GM12878 (cell line): ENCODE measurements around the gene PRDM9. TPM values are rescaled to one million over a fixed set of nuclear protein-coding genes. Genes with fewer than 3 reads are reported as not detected.

Experiments used
- ATAC-seq: fragments of 200-7000 bp; cut with Tn5 transposase; 3 replicates; pipeline ENCODE4 v1.9.1; 2020; ENCODE audit warnings: mild to moderate bottlenecking, moderate library complexity
- BruUV-seq: library from RNA; stranded (reverse); fragments of 400-500 nt; replicated peaks from 2 replicates; lab custom pipeline; 2021; lab: Mats Ljungman, UMichigan
- CTCF ChIA-PET: fragments of 300-600 bp; sonication (Branson Sonifier 250); formaldehyde crosslinking; extraction: SDS; loops from one replicate; lab custom pipeline; 2021; ENCODE audit warnings: inconsistent platforms; lab: Yijun Ruan, JAX
- POLR2A ChIA-PET: fragments of 350-600 bp; formaldehyde crosslinking; extraction: SDS; loops from one replicate; lab custom pipeline; 2021; ENCODE audit warnings: inconsistent platforms; lab: Charles Lee
- RAD21 ChIA-PET: fragments of 300-600 bp; sonication (Branson Sonifier 250); formaldehyde crosslinking; loops from one replicate; lab custom pipeline; 2023; ENCODE audit warnings: antibody characterized with exemption; ENCODE audit not compliant: unreplicated experiment; lab: Charles Lee
- SMC1A ChIA-PET: fragments of 300-600 bp; sonication (Branson Sonifier 250); formaldehyde crosslinking; loops from one replicate; lab custom pipeline; 2023; ENCODE audit not compliant: unreplicated experiment, uncharacterized antibody; lab: Charles Lee
- DNase-seq: peaks from one replicate; pipeline ENCODE4 v3.0.0-alpha.2; 2011; ENCODE audit warnings: low read depth, low spot score
- FAIRE-seq: peaks from 3 replicates; lab custom pipeline; 2011; peaks lifted over from hg19 to GRCh38; lab: Jason Lieb, UNC
- H2AFZ ChIP-seq: 2 replicates; pipeline ENCODE4 v1.6.0; 2011; ENCODE audit warnings: low read depth, low read length, control low read depth; ENCODE audit not compliant: control insufficient read depth
- H3K27ac ChIP-seq: 2 replicates; pipeline ENCODE4 v1.5.1; 2011; ENCODE audit warnings: control low read depth; ENCODE audit not compliant: control insufficient read depth, insufficient read depth
- H3K27me3 ChIP-seq, 2 experiments: replicated peaks in 1 of 2; 2 replicates each; pipeline versions ENCODE4 v1.6.0 to v1.6.1; 2011; ENCODE audit warnings: low read length in 1 of 2; ENCODE audit not compliant: control insufficient read depth in 2 of 2, insufficient read depth in 2 of 2
- H3K36me3 ChIP-seq, 2 experiments: 2 replicates each; pipeline ENCODE4 v1.5.1; 2011; ENCODE audit warnings: low read length in 1 of 2; ENCODE audit not compliant: control insufficient read depth in 2 of 2, insufficient read depth in 2 of 2
- H3K4me1 ChIP-seq: 2 replicates; pipeline ENCODE4 v1.6.1; 2011; ENCODE audit warnings: mild to moderate bottlenecking, low read length, moderate library complexity, mixed read lengths; ENCODE audit not compliant: control insufficient read depth, insufficient read depth
- H3K4me2 ChIP-seq: 2 replicates; pipeline ENCODE4 v1.6.0; 2011; ENCODE audit warnings: control low read depth; ENCODE audit not compliant: control insufficient read depth, insufficient read depth
- H3K4me3 ChIP-seq: fragments of 200-600 bp; sonication (generic); 2 replicates; pipeline ENCODE4 v1.5.1; 2016
- H3K79me2 ChIP-seq: 2 replicates; pipeline ENCODE4 v1.6.0; 2011; ENCODE audit warnings: low read length; ENCODE audit not compliant: control insufficient read depth, insufficient read depth
- H3K9ac ChIP-seq: 2 replicates; pipeline ENCODE4 v1.8.0; 2011; ENCODE audit warnings: low read length, control low read depth, mixed read lengths; ENCODE audit not compliant: control insufficient read depth, insufficient read depth
- H3K9me3 ChIP-seq: replicated peaks from 3 replicates; pipeline ENCODE4 v1.5.1; 2011; ENCODE audit warnings: mild to moderate bottlenecking, low read length; ENCODE audit not compliant: control insufficient read depth, insufficient read depth
- H4K20me1 ChIP-seq: 2 replicates; pipeline ENCODE4 v1.6.0; 2011; ENCODE audit not compliant: control insufficient read depth, insufficient read depth
- BCLAF1 ChIP-seq: fragments of 450-650 bp; IDR thresholded peaks from 2 replicates; pipeline ENCODE4 v1.6.1; 2017; ENCODE audit warnings: antibody characterized with exemption, mild to moderate bottlenecking, moderate library complexity
- CEBPB ChIP-seq, 2 experiments: fragments of 150-350 bp in 1 of 2; IDR thresholded peaks; 2 replicates each; pipeline ENCODE4 v1.6.1; 2012 to 2014; ENCODE audit warnings: low read depth in 2 of 2, low read length in 2 of 2, borderline replicate concordance in 1 of 2, inconsistent platforms in 1 of 2
- CHD1 ChIP-seq: IDR thresholded peaks from 2 replicates; pipeline ENCODE4 v1.6.1; 2012; ENCODE audit warnings: low read depth, low read length, improper control_type of control experiment
- GATAD2B ChIP-seq: fragments of 450-650 bp; conservative IDR thresholded peaks from 2 replicates; pipeline ENCODE4 v1.6.1; 2017; ENCODE audit warnings: low read depth, mild to moderate bottlenecking, moderate library complexity
- MAX ChIP-seq: IDR thresholded peaks from 2 replicates; pipeline ENCODE4 v1.6.1; 2012; ENCODE audit warnings: low read depth, low read length, improper control_type of control experiment
- MEF2A ChIP-seq: IDR thresholded peaks from 2 replicates; pipeline ENCODE4 v1.6.1; 2011; ENCODE audit warnings: low read depth, mild to moderate bottlenecking, low read length, moderate library complexity; ENCODE audit not compliant: insufficient read depth
- MYC ChIP-seq: IDR thresholded peaks from 2 replicates; pipeline ENCODE4 v1.6.1; 2011; ENCODE audit warnings: mild to moderate bottlenecking, low read length, moderate library complexity, inconsistent platforms; ENCODE audit not compliant: insufficient read depth, insufficient replicate concordance, insufficient read length, severe bottlenecking
- NBN ChIP-seq: fragments of 450-650 bp; IDR thresholded peaks from 2 replicates; pipeline ENCODE4 v1.6.1; 2016
- NFIC ChIP-seq: IDR thresholded peaks from 2 replicates; pipeline ENCODE4 v1.6.1; 2012; ENCODE audit warnings: low read depth, mild to moderate bottlenecking, inconsistent platforms, low read length, moderate library complexity
- NKRF ChIP-seq: fragments of 450-650 bp; conservative IDR thresholded peaks from 2 replicates; pipeline ENCODE4 v1.6.1; 2017; ENCODE audit warnings: mild to moderate bottlenecking, moderate library complexity
- NR2F1 ChIP-seq: fragments of 450-650 bp; conservative IDR thresholded peaks from 2 replicates; pipeline ENCODE4 v1.6.1; 2017; ENCODE audit warnings: mild to moderate bottlenecking
- NRF1 ChIP-seq: conservative IDR thresholded peaks from 2 replicates; pipeline ENCODE4 v1.6.1; 2011; ENCODE audit warnings: mild to moderate bottlenecking, low read depth, low read length, improper control_type of control experiment
- PAX5 ChIP-seq: IDR thresholded peaks from 2 replicates; pipeline ENCODE4 v1.6.1; 2011; ENCODE audit warnings: low read depth, low read length, borderline replicate concordance
- PBX3 ChIP-seq: IDR thresholded peaks from 2 replicates; pipeline ENCODE4 v1.6.1; 2011; ENCODE audit warnings: mild to moderate bottlenecking, low read depth, low read length, moderate library complexity; ENCODE audit not compliant: insufficient replicate concordance
- SREBF2 ChIP-seq: IDR thresholded peaks from 2 replicates; pipeline ENCODE4 v1.6.1; 2012; ENCODE audit warnings: mild to moderate bottlenecking, low read length
- STAT3 ChIP-seq: IDR thresholded peaks from 2 replicates; pipeline ENCODE4 v1.6.1; 2011; ENCODE audit warnings: low read depth, low read length, improper control_type of control experiment
- TAF1 ChIP-seq: IDR thresholded peaks from 2 replicates; pipeline ENCODE4 v1.6.1; 2011; ENCODE audit warnings: mild to moderate bottlenecking, low read depth, low read length, borderline replicate concordance
- TCF3 ChIP-seq: IDR thresholded peaks from 2 replicates; pipeline ENCODE4 v1.6.1; 2012; ENCODE audit warnings: low read depth, mild to moderate bottlenecking, low read length, borderline replicate concordance; ENCODE audit not compliant: insufficient read depth
- YBX1 ChIP-seq: fragments of 450-650 bp; IDR thresholded peaks from 2 replicates; pipeline ENCODE4 v1.6.1; 2016; ENCODE audit warnings: antibody characterized with exemption
- YY1 ChIP-seq: IDR thresholded peaks from 2 replicates; pipeline ENCODE4 v1.6.1; 2011; ENCODE audit warnings: low read depth, mild to moderate bottlenecking, low read length
- WGBS: methylation state at CpG from one replicate; pipeline ENCODE4 v1.1.6; 2016; ENCODE audit warnings: low lambda C conversion rate; ENCODE audit not compliant: insufficient replicate concordance, insufficient coverage; ENCODE audit errors: missing lambda C conversion rate; 5-methylcytosine and 5-hydroxymethylcytosine counted together
- in situ Hi-C: fragments of 300-500 bp; cut with MboI; formaldehyde crosslinking; loops from 9 replicates; pipeline ENCODE4 v1.14.3; 2018; ENCODE audit warnings: mixed read lengths
- intact Hi-C: fragments of 100-400 bp; cut with micrococcal nuclease; formaldehyde crosslinking; loops from one replicate; pipeline ENCODE4 v1.14.2; 2022; ENCODE audit not compliant: unreplicated experiment
- polyA plus RNA-seq, 11 experiments: library from polyadenylated mRNA; depleted of rRNA in 4 of 11; unstranded in 6 of 11; stranded (reverse) in 5 of 11; fragments of >200 nt; fragmentation: Nextera tagmentation in 4 of 11; fragmentation: Illumina TruSeq in 1 of 11; extraction: Ambion mirVana in 4 of 11; extraction: Trizol in 1 of 11; gene quantifications; 1 replicate in 1 of 11; 2 replicates in 10 of 11; pipeline versions ENCODE4 v1.2.1 to v1.2.3, GENCODE V29; 2011 to 2016; ENCODE audit warnings: inconsistent platforms in 2 of 11, missing spikeins in 2 of 11, low read depth in 1 of 11
- total RNA-seq, 4 experiments: library from RNA; depleted of rRNA in 3 of 4; stranded (reverse); fragments of >200 nt in 3 of 4; fragmentation: Illumina TruSeq in 1 of 4; extraction: Trizol in 1 of 4; gene quantifications; 2 replicates each; pipeline versions ENCODE4 v1.2.1 to v1.2.3, GENCODE V29; 2013 to 2021

The PRDM9 gene
- total and polyA plus RNA-seq, 10 of the 15 experiments (the other 5 are each of a cell fraction or from before 2014, with no cell fraction given): not detected

GRCh38 chr5:23494558-23494957, 12.9 kb upstream of the PRDM9 start:
- H3K27ac ChIP-seq: no peak overlapping the region
- ATAC-seq: no peak
- TF ChIP-seq BCLAF1: no peak
- no peak for TF ChIP-seq CEBPB (IDR thresholded peaks at IDR 0.05; ENCODE audit: borderline replicate concordance in 1 of 2, low read depth in 2 of 2, low read length in 2 of 2)
- TF ChIP-seq PAX5: no peak
- TF ChIP-seq TAF1: no peak
- no peak for TF ChIP-seq NRF1
- TF ChIP-seq MAX: no peak
- no peak for TF ChIP-seq MEF2A
- TF ChIP-seq NR2F1: no peak
- no peak for TF ChIP-seq STAT3
- TF ChIP-seq NBN: no peak
- TF ChIP-seq YBX1: no peak
- no peak for TF ChIP-seq TCF3
- no peak for TF ChIP-seq MYC
- TF ChIP-seq YY1: no peak
- TF ChIP-seq PBX3: no peak
- no peak for TF ChIP-seq SREBF2
- no peak for TF ChIP-seq CHD1
- no peak for TF ChIP-seq GATAD2B
- TF ChIP-seq NFIC: no peak
- TF ChIP-seq NKRF: no peak
- H4K20me1 ChIP-seq: no peaks in the 10 kb centered on the region
- ChIA-PET CTCF (no interaction called here), RAD21 (no interaction called here), SMC1A (interaction anchor here (1.9 kb wide), 1 partner anchor 20 kb away, joined by 6 read pairs; no protein-coding TSS in a partner anchor), POLR2A (no interaction called here)
- no peak for DNase-seq
- H3K9me3 ChIP-seq: no peaks in the 10 kb centered on the region
- no peaks in the 10 kb centered on the region for H3K36me3 ChIP-seq
- no peaks in the 10 kb centered on the region for H3K4me1 ChIP-seq
- H3K9ac ChIP-seq: no peak overlapping the region
- BruUV-seq: no TSS peak
- WGBS: 0% methylated on average over 1 of the region's 1 CpG
- H3K79me2 ChIP-seq: no peaks in the 10 kb centered on the region
- H2AFZ ChIP-seq: no peak overlapping the region
- no peaks in the 10 kb centered on the region for H3K27me3 ChIP-seq
- H3K4me2 ChIP-seq: no peak overlapping the region
- H3K4me3 ChIP-seq: no peak overlapping the region
- FAIRE-seq: no peak
- in situ Hi-C loops: no loop called here
- intact Hi-C loops: no loop called here
